ENCODE results near the gene RIPK1.
A peak's percentile ranks its signal among the peaks of the same experiment; 100 is the strongest.
"Not testable (repeated sequence)": the region's sequence is repeated elsewhere in the genome, so short reads cannot be mapped to it uniquely, and the experiment has no call there.

RIPK1 gene

DNA sequence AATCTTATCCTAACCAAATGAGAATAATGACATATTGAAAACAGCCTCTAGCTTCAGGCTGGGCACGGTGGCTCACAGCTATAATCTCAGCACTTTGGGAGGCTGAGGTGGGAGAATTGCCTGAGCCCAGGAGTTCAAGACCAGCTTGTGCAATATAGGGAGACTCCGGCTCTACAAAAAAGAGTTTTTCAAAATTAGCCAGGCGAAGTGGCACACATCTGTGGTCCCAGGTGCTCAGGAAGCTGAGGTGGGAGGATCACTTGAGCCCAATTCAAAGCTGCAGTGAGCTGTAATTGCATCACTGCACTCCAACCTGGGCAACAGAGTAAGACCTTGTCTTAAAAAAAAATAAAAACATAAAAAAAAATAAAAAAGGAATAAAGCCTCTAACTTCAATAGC, 84.4 kb downstream of the RIPK1 start:
- TF ChIP-seq, protein P1, sequence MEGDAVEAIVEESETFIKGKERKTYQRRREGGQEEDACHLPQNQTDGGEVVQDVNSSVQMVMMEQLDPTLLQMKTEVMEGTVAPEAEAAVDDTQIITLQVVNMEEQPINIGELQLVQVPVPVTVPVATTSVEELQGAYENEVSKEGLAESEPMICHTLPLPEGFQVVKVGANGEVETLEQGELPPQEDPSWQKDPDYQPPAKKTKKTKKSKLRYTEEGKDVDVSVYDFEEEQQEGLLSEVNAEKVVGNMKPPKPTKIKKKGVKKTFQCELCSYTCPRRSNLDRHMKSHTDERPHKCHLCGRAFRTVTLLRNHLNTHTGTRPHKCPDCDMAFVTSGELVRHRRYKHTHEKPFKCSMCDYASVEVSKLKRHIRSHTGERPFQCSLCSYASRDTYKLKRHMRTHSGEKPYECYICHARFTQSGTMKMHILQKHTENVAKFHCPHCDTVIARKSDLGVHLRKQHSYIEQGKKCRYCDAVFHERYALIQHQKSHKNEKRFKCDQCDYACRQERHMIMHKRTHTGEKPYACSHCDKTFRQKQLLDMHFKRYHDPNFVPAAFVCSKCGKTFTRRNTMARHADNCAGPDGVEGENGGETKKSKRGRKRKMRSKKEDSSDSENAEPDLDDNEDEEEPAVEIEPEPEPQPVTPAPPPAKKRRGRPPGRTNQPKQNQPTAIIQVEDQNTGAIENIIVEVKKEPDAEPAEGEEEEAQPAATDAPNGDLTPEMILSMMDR (IDR thresholded peaks at IDR 0.05; ENCODE audit: low read depth, low read length), result no peak
- Histone ChIP-seq H3K27me3 (ENCODE audit: insufficient read depth, low read depth, severe bottlenecking) (no peaks in the 10 kb centered on the region), H3K9me3 (ENCODE audit: severe bottlenecking) (no peaks in the 10 kb centered on the region), H3K27ac (no peak overlapping the region), H3K36me3 (peaks cover 25% of the 10 kb centered on the region), H3K4me3 (ENCODE audit: low read depth, low read length) (no peak overlapping the region)
- DNase-seq, result no peak

DNA sequence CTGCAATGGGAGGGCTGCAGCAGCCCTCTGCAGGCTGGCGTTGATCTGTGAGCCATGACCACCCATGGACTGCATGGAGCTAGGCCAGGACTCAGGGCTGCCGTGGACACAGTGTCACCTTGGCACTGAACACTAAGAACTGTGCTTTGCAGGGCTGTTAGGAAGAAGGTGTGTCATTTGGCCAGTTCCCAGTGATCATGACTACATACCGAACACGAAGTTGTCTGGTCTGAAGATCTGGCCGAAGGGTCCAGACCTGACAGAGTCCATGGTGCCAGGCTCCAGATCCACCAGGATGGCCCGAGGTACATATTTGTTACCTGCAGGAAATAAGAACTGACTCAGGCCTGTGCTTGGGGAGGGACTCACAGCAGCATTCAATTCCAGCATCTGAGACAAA, 87.1 kb downstream of the RIPK1 start:
- not testable (repeated sequence) for H3K4me3 ChIP-seq (ENCODE audit: low read depth, low read length); H3K9me3 ChIP-seq (ENCODE audit: severe bottlenecking); H3K27ac ChIP-seq; DNase-seq; H3K27me3 ChIP-seq (ENCODE audit: insufficient read depth, low read depth, severe bottlenecking)
- peaks cover 18% of the 10 kb centered on the region for H3K36me3 ChIP-seq

DNA sequence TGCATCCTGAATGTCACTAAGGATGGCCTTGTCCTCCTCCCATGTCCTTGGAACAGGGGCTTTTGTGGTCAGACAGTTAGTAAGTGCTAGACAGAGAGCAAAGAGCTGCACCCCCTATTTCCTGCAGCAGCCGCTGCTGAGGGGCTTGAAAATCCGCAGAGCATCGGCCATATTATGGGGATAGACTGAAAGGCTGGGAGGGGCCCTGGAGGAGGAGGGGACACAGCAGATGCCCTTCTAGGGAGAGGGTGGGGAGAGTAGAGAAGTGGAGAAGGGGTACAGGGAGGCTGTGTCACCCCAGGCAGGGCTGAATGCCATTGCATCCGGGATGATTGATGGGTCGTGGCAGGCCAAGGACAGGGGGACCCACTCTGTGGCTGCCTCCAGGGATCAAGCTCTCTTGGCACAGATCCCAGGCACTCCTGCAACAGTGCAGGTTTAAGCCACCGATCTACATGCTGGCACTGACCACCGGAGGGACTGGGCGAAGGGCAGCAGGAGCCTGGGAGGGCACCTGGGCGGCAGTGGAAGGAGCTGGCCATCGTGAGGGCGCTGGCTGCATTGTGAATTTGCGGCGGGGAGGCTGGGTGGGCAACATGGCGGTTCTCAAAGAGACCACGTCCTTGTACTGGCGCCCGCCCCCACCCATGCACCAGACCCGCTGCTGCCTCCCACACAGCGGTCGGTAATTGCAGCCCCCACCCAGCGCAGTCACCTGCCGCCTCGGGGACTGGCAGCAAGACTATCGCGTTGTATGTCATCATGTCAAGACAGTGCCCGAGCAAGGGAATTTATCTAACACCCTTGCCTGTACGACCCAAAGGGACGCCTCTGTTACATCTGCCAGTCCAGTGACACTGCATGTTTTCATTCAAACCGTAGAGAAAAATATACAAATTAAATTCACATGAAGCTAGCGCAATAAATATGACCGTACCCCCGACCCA, 88.2 kb downstream of the RIPK1 start:
- H3K36me3 ChIP-seq, result peaks cover 18% of the 10 kb centered on the region
- H3K27me3 ChIP-seq (ENCODE audit: insufficient read depth, low read depth, severe bottlenecking); H3K9me3 ChIP-seq (ENCODE audit: severe bottlenecking); H3K27ac ChIP-seq: not testable (repeated sequence)
- DNase-seq, result peak; percentile 54
- peak overlapping the region; percentile 66 for H3K4me3 ChIP-seq (ENCODE audit: low read depth, low read length)

DNA sequence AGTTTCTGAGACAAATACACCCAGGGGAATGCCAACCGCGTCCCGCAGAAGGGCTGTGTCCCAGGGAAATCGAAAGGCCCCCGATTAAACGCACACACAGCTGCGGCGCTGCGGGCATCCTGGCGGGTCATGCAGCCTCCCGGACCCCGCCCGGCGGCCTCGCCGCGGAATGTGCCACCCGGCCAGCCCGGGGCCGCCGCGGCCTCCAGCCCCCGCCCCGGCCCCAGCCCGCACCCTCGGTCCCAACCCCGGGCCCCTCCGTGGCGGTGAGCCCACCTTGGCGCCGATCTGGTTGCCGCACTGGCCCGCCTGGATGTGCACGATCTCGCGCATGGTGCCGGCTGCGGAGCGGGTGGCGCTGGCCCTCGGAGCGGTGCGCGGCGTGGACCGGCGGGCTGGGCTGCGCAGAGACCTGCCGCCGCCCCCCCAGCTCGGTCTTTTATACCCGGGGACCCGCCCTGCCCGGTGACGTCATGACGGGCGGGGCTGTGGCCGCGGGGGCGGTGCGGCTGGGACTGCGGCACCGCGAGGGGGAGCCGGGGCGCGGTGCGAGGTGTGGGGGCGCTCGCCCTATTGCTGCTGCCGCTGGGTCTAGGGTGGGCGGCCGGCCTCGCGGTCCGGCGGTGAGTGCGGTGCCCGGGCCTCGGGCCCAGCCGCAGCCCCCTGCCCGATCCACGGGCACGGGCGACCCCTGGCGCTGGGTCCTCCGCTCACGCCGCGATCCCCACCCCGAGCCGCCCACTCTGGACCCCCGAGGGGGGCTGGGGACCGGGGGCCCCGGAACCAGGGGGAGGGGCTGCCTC, 89.0 kb downstream of the RIPK1 start, which contains the start of gene TUBB2A:
Gene TUBB2A (minus strand): TSS at position 414 of the 803 bp plus-strand sequence. CDS start 81 bp downstream, at position 333.
- Histone ChIP-seq H3K4me3 (ENCODE audit: low read depth, low read length) (peak within 1 kb of the TSS; percentile 66), H3K27ac (0 out of 2 replicates have a peak within 1 kb of the TSS, but pooled peaks have one; percentile 8)
- DNase-seq, result peak; percentile 88

DNA sequence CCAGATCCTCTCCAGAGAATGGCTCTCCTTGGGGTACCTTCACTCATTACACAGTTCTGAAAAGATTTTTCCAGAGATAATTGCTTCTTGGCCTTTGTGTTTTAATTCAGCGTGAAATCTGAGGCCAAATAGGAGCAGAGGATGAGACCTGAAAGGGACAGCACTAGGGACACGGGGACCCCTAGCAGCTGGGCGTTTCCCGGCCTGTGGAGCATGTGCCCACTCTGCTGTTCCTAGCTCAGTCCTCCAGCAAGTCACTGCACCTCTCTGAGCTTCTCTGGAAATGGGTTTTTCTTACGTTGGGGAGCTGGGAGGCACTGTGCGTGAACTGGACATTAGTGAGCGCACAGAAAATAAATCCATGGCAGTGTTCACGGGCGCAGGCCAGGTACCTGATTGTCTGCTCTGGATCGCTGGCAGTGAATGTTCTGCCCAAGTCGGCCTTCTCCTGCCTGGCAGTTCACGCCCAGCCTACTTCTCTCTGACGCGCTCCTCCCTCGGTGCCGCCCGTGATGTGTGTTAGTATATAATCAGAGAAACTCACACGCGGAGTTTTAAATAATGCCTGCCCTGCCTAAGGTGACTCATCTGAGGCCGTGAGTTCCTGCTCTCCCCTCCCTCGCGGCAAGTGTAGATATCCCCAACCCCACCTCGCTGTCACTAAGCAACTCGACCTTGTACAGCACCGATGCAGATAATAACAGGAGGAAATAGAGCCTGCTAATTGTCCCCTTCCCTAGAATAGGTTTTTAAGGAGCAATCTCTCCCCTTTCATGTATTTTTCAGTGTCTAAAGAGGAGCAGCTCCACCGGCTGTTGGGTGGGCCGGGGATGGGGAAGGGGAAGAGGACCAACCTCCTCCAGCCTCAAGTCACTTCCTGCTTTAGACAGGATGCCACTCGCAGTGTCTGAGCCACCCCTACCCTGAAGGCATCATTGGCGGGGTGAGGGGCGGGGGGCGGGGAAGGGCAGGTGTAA, 91.8 kb downstream of the RIPK1 start:
- DNase-seq, result no peak
- Histone ChIP-seq H3K36me3 (peaks cover 8% of the 10 kb centered on the region), H3K27ac (no peak overlapping the region), H3K9me3 (ENCODE audit: severe bottlenecking) (no peaks in the 10 kb centered on the region), H3K27me3 (ENCODE audit: insufficient read depth, low read depth, severe bottlenecking) (no peaks in the 10 kb centered on the region), H3K4me3 (ENCODE audit: low read depth, low read length) (no peak overlapping the region)
- TF ChIP-seq, protein P1 (IDR thresholded peaks at IDR 0.05; ENCODE audit: low read depth, low read length), result no peak

More for the DNA sequence above, 89.0 kb downstream of the RIPK1 start, which contains the start of gene TUBB2A:
- Histone ChIP-seq H3K36me3 (peaks cover 18% of the 10 kb centered on the region), H3K27me3 (ENCODE audit: insufficient read depth, low read depth, severe bottlenecking) (no peaks in the 10 kb centered on the region), H3K9me3 (ENCODE audit: severe bottlenecking) (no peaks in the 10 kb centered on the region)
- TF ChIP-seq, protein P1 (IDR thresholded peaks at IDR 0.05; ENCODE audit: low read depth, low read length), result peak; percentile 55

DNA sequence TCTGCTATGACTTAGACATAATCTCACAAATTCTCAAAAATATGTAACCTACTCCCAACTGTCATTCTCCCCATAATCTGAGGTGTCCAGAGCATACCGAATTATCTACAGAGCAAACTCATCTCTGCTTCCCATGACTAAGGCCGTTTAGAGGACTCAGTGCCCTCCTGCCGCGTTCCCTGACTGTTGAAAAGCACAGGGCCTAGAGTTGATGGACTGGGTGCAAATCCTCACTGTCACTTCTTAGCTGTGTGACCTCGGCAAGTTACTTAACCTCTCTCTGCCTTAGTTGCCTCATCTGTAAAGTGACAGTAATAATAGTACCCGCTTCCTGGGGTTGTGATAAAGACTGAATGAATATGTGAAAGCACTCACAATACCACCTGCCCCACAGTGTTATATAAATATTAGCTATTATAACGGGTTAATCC, 93.8 kb downstream of the RIPK1 start:
- Histone ChIP-seq H3K4me3 (ENCODE audit: low read depth, low read length) (peak overlapping the region; percentile 82), H3K9me3 (ENCODE audit: severe bottlenecking) (no peaks in the 10 kb centered on the region), H3K27me3 (ENCODE audit: insufficient read depth, low read depth, severe bottlenecking) (no peaks in the 10 kb centered on the region), H3K27ac (no peak overlapping the region; the same call in 1 of the 2 replicates), H3K36me3 (peaks cover 3% of the 10 kb centered on the region; the same call in 1 of the 2 replicates)
- TF ChIP-seq, protein P1 (IDR thresholded peaks at IDR 0.05; ENCODE audit: low read depth, low read length), result no peak
- DNase-seq, result no peak

Data from WERI-Rb-1 (cell line).